WTC11 (cell line): ENCODE results near the gene SSC5D.

Source experiments
- ATF2 ChIP-seq: sonication (generic); formaldehyde crosslinking; IDR thresholded peaks from 2 replicates; pipeline ENCODE4 v1.8.1; 2022; ENCODE audit warnings: low read depth, missing genetic modification reagents, borderline replicate concordance
- E2F5 ChIP-seq: sonication (generic); formaldehyde crosslinking; IDR thresholded peaks from 2 replicates; pipeline ENCODE4 v1.8.1; 2022; ENCODE audit warnings: mild to moderate bottlenecking, moderate library complexity, missing genetic modification reagents
- NR3C1 ChIP-seq: sonication (generic); formaldehyde crosslinking; conservative IDR thresholded peaks from 2 replicates; pipeline ENCODE4 v1.8.1; 2023; ENCODE audit warnings: low read depth, mild to moderate bottlenecking, missing genetic modification reagents

GRCh38 chr19:55498246-55498840 is 10.1 kb downstream of the SSC5D start:
- TF ChIP-seq ATF2: no peak
- no peak for TF ChIP-seq E2F5
- no peak for TF ChIP-seq NR3C1 (CRISPR knock-in tag)
